Measurements from ENCODE around the gene PELI3.

Gene PELI3

DNA sequence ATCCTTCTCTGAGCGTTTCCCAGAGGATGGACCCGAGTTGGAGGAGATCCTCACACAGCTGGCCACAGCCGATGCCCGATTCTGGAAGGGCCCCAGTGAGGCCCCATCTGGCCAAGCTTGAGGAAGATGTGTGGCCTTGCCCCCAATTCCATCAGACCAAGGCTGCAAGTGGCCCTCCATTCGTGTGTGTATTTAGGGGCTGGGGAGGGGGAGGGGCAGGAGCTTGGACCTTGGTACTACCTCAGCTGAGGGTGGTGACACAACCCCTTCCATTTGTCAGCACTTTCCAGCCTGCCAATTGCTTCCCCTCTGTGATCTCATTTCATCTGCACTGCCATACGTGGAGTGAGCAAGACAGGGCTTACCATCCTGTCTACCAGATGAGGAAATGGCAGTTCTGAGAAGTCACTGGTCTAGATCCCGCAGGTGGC, 42.4 kb downstream of the PELI3 start:
- peak in 1 of 2 donors; percentile 18 for DNase-seq

DNA sequence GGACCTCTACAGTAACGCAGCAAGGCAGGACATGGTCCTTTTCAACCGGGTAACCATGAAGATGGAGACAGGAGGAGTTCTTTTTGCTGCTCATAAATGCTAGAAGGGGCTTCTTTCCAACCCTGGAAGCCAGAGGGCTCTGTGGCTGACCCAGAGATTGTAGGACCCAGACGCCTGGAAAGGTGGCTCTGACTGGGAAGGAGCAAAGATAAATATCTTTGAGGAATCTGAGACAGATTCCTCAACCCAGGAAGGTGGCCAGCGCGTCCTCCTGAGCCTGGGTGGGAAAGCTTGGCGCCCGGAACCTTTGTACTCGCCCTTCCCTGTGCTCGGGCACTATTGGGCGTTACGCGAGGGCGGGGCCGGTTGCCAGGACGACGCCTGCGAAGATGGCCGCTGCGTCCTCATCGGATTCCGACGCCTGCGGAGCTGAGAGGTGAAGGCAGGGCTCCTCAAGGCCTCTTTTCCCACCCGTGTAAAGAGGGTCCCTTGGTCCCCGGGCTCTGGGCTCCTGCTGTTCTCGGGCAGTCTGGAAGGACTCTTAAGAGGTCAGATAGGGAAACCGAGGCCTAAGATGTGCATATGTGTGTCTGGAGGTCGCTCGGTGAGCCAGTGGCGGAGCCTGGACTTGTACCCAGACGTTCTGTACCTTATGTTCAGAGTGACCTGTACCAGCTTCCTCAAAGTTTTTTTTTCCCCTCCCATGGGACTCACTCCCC, 43.7 kb downstream of the PELI3 start, which contains the start of gene BBS1:
BBS1 (plus strand) TSS at position 365 of the 719 bp plus-strand sequence; CDS start at position 390, 25 bp downstream.
- peak; percentile 78 to 82 for DNase-seq

DNA sequence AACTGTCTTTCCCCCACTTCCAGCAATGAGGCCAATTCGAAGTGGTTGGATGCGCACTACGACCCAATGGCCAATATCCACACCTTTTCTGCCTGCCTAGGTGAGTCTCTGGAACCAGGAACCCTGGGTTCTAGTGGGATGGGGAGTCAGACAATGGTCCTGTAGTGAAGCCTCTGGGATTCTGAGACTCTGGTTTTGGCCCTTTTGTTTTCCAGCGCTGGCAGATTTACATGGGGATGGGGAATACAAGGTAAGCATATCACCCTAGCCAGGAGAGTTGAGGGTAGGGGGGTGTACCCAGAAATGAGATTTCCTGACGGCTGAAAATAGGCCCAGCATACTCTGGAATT, 44.3 kb downstream of the PELI3 start:
- no peak for DNase-seq

DNA sequence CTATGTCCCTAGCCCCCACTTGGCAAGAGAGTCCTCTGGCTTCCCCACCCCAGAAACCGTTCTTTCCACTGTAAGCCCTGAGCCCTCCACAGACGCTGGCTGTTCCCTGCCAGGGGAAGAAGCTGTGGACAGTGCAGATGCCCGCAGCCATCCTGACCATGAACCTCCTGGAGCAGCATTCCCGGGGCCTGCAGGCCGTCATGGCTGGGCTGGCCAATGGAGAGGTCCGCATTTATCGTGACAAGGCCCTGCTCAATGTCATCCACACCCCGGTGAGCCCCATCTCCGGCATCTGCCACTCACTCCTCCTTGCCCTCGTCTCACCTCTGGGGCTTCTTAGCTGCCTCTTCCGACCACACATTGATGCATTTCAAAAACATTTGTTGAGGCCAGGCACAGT, 56.9 kb downstream of the PELI3 start:
- DNase-seq: no peak

DNA sequence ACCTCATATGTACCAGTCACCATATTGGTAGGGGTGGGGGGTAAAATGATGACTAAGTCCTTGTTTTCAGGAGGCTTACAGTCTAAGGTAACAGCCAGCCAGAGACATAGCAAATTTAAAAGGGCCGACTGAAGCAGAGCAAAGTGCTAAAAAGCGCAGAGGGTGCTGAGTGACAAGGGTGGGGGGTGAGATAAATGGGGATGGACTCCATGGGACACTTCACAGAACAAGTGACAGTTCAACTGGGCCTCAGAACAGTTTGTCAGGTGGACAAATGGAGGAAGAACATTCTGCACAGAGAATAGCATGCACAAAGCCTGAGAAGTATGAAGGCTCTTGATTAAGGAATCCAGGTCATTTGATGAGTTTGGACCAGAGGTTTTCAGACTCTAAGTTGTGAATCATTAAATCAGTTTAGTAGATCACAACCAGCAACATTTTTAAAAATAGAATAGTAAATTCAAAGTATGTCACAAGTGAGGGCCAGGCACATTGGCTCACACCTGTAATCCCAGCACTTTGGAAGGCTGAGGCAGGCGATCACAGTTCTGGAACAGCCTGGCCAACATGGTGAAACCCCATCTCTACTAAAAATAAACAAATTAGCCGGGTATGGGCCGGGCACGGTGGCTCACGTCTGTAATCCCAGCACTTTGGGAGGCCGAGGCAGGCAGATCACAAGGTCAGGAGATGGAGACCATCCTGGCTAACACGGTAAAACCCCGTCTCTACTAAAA, 57.8 kb downstream of the PELI3 start:
- no peak for DNase-seq
